Caki2 (cell line): ENCODE data around the gene APBB3. TPM values are rescaled to one million over a fixed set of nuclear protein-coding genes. Genes with fewer than 3 reads are reported as not detected.

Experiments
- DNase-seq: peaks from one replicate; pipeline ENCODE4 v3.0.0-alpha.2; 2015; ENCODE audit warnings: low read depth
- in situ Hi-C: cut with HindIII; loops from 2 replicates; pipeline ENCODE4 v1.10.0; 2016; ENCODE audit warnings: low sequenced_read_pairs, low pct_unique_long_range_greater_than_20kb, mixed read lengths
- total RNA-seq: library from RNA; depleted of rRNA; stranded (reverse); fragments of >200 nt; shearing (Covaris generic); gene quantifications from 2 replicates; pipeline ENCODE4 v1.2.3, GENCODE V29; 2014; ENCODE audit warnings: low replicate concordance; rRNA removed

The APBB3 gene
- total RNA-seq, 1 experiment from 2014 or later = 3.2 TPM

GRCh38 chr5:140540227-140540626 lies 24.2 kb downstream of the APBB3 start:
- in situ Hi-C loops = no loop called here
- DNase-seq = no peak

DNA sequence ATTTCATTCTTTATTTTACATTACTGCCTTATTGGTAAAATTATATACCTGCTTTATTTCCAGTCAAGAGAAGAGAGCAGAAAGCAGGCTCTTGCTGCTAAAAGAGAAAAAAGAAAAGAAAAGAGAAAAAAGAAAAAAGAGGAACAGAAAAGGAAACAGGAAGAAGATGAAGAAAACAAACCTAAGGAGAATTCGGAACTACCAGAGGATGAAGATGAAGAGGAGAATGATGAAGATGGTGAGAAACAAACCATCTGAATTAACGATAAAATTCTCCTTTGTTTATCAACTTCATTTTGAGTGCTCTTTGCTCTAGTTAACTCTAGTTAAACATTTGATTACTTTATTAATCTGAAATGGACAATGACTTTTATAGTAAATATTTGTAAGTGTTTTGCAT lies 40.4 kb downstream of the APBB3 start:
- DNase-seq = no peak
- in situ Hi-C loops = no loop called here

DNA sequence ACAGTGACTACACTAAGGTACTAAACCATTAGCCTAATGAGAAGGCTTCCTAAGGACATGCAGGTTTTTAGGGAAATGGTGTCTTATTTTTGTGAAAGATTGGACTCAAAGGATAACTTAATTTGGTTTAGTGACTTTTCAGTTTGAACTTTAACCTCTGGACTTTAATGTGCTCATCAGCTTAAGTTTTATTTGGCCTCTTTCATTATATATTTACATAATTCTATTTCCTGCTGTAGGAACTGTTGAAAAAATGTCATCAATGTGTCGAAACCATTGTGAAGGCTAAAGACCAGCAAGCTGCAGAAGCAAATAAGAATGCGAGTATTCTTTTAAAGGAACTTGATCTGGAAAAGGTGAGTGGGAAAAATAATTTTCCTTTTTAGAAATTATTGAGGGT lies 51.3 kb downstream of the APBB3 start:
- no peak for DNase-seq
- in situ Hi-C loops = no loop called here

GRCh38 chr5:140509898-140510297 lies 54.5 kb downstream of the APBB3 start:
- in situ Hi-C loops = no loop called here
- no peak for DNase-seq

Other genes starting within 250 kb of the APBB3 start
- gene HBEGF, start 218.0 kb downstream of the APBB3 start, total RNA-seq = 1.8 and 5.8 TPM in 2 replicates
- not detected in 2 replicates for gene SLC4A9, start 204.4 kb downstream of the APBB3 start, total RNA-seq
- gene ANKHD1, start 162.8 kb downstream of the APBB3 start, total RNA-seq = 43.9 and 53.4 TPM in 2 replicates
- 1.1 TPM in 1 of 2 replicates, not detected in the other for gene EIF4EBP3, start 16.9 kb downstream of the APBB3 start, total RNA-seq
- gene SRA1, start 7.1 kb downstream of the APBB3 start, total RNA-seq = 56.0 and 57.8 TPM in 2 replicates
- gene SLC35A4, start 230 bp upstream of the APBB3 start, total RNA-seq = 21.3 and 30.5 TPM in 2 replicates
- gene CD14, start 68.6 kb upstream of the APBB3 start, total RNA-seq = 0.96 TPM in 1 of 2 replicates, not detected in the other
- gene TMCO6, start 74.9 kb upstream of the APBB3 start, total RNA-seq = 7.9 and 14.0 TPM in 2 replicates
- 71.7 and 78.2 TPM in 2 replicates for gene NDUFA2, start 83.0 kb upstream of the APBB3 start, total RNA-seq
- 36.9 and 57.5 TPM in 2 replicates for gene IK, start 83.2 kb upstream of the APBB3 start, total RNA-seq
- gene WDR55, start 100.3 kb upstream of the APBB3 start, total RNA-seq = 26.2 and 30.2 TPM in 2 replicates
- not detected in 2 replicates for gene DND1, start 109.0 kb upstream of the APBB3 start, total RNA-seq
- 50.1 and 61.3 TPM in 2 replicates for gene HARS1, start 126.8 kb upstream of the APBB3 start, total RNA-seq
- 30.0 and 41.5 TPM in 2 replicates for gene HARS2, start 126.9 kb upstream of the APBB3 start, total RNA-seq
- gene ZMAT2, start 135.8 kb upstream of the APBB3 start, total RNA-seq = 77.7 and 99.3 TPM in 2 replicates
- not detected in 2 replicates for gene PCDHA1, start 221.5 kb upstream of the APBB3 start, total RNA-seq
- gene PCDHA2, start 230.3 kb upstream of the APBB3 start, total RNA-seq = not detected in 2 replicates
- gene PCDHA3, start 236.5 kb upstream of the APBB3 start, total RNA-seq = 0.10 TPM in 1 of 2 replicates, not detected in the other
- gene PCDHA4, start 242.5 kb upstream of the APBB3 start, total RNA-seq = 10.8 and 11.5 TPM in 2 replicates